C4-2B (cell line): Measurements from ENCODE around the gene OR6C2.
"Not testable (repeated sequence)": the region's sequence is repeated elsewhere in the genome, so short reads cannot be mapped to it uniquely, and the experiment has no call there.

Source experiments
- ZFX ChIP-seq: fragments of 450-650 bp; IDR thresholded peaks from 2 replicates; pipeline ENCODE4 v1.6.1; 2017
- TF ChIP-seq, protein P1 (sequence below): fragments of 450-650 bp; conservative IDR thresholded peaks from 2 replicates; pipeline ENCODE4 v1.5.1; 2017; ENCODE audit warnings: mild to moderate bottlenecking

DNA sequence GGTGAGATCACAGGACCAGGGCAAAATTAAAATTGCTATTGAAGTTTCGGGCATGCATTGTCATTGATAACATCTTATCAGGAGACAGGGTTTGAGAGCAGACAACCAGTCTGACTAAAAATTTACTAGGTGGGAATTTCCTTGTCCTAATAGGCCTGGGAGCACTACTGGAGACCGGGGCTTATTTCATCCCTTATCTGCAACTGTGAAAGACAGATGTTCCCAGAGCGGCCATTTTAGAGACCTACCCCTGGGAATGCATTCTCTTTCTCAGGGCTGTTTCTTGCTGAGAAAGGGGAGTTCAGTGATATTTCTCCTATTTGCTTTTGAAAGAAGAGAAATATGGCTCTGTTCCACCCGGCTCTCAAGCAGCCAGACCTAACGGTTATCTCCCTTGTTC, 2.6 kb upstream of the OR6C2 start:
- TF ChIP-seq, protein P1, sequence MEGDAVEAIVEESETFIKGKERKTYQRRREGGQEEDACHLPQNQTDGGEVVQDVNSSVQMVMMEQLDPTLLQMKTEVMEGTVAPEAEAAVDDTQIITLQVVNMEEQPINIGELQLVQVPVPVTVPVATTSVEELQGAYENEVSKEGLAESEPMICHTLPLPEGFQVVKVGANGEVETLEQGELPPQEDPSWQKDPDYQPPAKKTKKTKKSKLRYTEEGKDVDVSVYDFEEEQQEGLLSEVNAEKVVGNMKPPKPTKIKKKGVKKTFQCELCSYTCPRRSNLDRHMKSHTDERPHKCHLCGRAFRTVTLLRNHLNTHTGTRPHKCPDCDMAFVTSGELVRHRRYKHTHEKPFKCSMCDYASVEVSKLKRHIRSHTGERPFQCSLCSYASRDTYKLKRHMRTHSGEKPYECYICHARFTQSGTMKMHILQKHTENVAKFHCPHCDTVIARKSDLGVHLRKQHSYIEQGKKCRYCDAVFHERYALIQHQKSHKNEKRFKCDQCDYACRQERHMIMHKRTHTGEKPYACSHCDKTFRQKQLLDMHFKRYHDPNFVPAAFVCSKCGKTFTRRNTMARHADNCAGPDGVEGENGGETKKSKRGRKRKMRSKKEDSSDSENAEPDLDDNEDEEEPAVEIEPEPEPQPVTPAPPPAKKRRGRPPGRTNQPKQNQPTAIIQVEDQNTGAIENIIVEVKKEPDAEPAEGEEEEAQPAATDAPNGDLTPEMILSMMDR = not testable (repeated sequence)
- TF ChIP-seq ZFX = not testable (repeated sequence)
